ENCODE data around the gene MYL6. TPM values are rescaled to one million over a fixed set of nuclear protein-coding genes. Genes with fewer than 3 reads are reported as not detected.

MYL6 gene
- total and polyA plus RNA-seq, 8 donors, result 1,132 to 4,672 (median 3,368) TPM

- H3K4me3 ChIP-seq, result no peak overlapping the region
- no peaks in the 10 kb centered on the region for H3K27me3 ChIP-seq
- H3K9me3 ChIP-seq, result no peaks in the 10 kb centered on the region
- 46 to 61% (median 49%) methylated on average over 2 of the region's 2 CpGs for WGBS, 5 donors
- peak overlapping the region in 1 of 5 donors; percentile 93 for H3K27ac ChIP-seq
- peaks cover 14 to 34% (median 22%) of the 10 kb centered on the region in 4 donors for H3K4me1 ChIP-seq
- H3K36me3 ChIP-seq, result peaks cover 42 to 50% (median 49%) of the 10 kb centered on the region in 4 donors
- intact Hi-C loops (cut with DNase I; ENCODE audit: low total_unique reads), result loop anchor here (5.0 kb wide), 1 partner anchor 55 kb away; no protein-coding TSS in a partner anchor
- no peak for DNase-seq
- TF ChIP-seq EP300 (IDR thresholded peaks at IDR 0.05), result no peak
- TF ChIP-seq POLR2A (IDR thresholded peaks at IDR 0.05), result no peak
- TF ChIP-seq POLR2AphosphoS5 (IDR thresholded peaks at IDR 0.05), result no peak
- TF ChIP-seq CTCF (IDR thresholded peaks at IDR 0.05), result no peak
These were observed 28.8 kb downstream of the MYL6 start for GRCh38 chr12:56186957-56187356.

GRCh38 chr12:56188131-56188777 is 30.1 kb downstream of the MYL6 start:
- Histone ChIP-seq H3K27ac (peak overlapping the region; percentile 93 to 98 (median 95)), H3K4me3 (peak overlapping the region; percentile 85 to 98 (median 90)), H3K4me1 (peaks cover 14 to 34% (median 22%) of the 10 kb centered on the region in 4 donors), H3K36me3 (peaks cover 30 to 37% (median 36%) of the 10 kb centered on the region in 4 donors), H3K9me3 (no peaks in the 10 kb centered on the region), H3K27me3 (no peaks in the 10 kb centered on the region)
- TF ChIP-seq CTCF (IDR thresholded peaks at IDR 0.05) (no peak), POLR2AphosphoS5 (IDR thresholded peaks at IDR 0.05) (no peak), POLR2A (IDR thresholded peaks at IDR 0.05) (no peak), EP300 (IDR thresholded peaks at IDR 0.05) (no peak)
- intact Hi-C loops (cut with DNase I; ENCODE audit: low total_unique reads), result loop anchor here (5.0 kb wide), 1 partner anchor 56 kb away; no protein-coding TSS in a partner anchor
- WGBS, 5 donors, result 6 to 10% (median 8%) methylated on average over 10 of the region's 10 CpGs
- DNase-seq, result peak in 1 of 2 donors; percentile 36

- no peak for TF ChIP-seq POLR2AphosphoS5 (IDR thresholded peaks at IDR 0.05)
- TF ChIP-seq EP300 (IDR thresholded peaks at IDR 0.05), result no peak
- no peak for TF ChIP-seq POLR2A (IDR thresholded peaks at IDR 0.05)
- TF ChIP-seq CTCF (IDR thresholded peaks at IDR 0.05), result no peak
- WGBS, 5 donors, result 0 to 1% (median 0%) methylated on average over 14 to 17 of the region's 17 CpGs
- peaks cover 14 to 34% (median 22%) of the 10 kb centered on the region in 4 donors for H3K4me1 ChIP-seq
- H3K9me3 ChIP-seq, result no peaks in the 10 kb centered on the region
- H3K27ac ChIP-seq, result peak overlapping the region; percentile 93 to 98 (median 95)
- intact Hi-C loops (cut with DNase I; ENCODE audit: low total_unique reads), result loop anchor here (5.0 kb wide), 1 partner anchor 56 kb away; no protein-coding TSS in a partner anchor
- H3K4me3 ChIP-seq, result peak overlapping the region; percentile 85 to 98 (median 90)
- no peaks in the 10 kb centered on the region for H3K27me3 ChIP-seq
- DNase-seq, result no peak
- H3K36me3 ChIP-seq, result peaks cover 25 to 32% (median 31%) of the 10 kb centered on the region in 4 donors
These were observed 30.6 kb downstream of the MYL6 start for GRCh38 chr12:56188778-56189098.

GRCh38 chr12:56189099-56189917 is 31.1 kb downstream of the MYL6 start, which contains the start of gene SMARCC2:
Gene SMARCC2 (minus strand): TSS chr12:56189483. CDS start chr12:56189461, 22 bp downstream.
- intact Hi-C loops (cut with DNase I; ENCODE audit: low total_unique reads), result loop anchor here (5.0 kb wide), 1 partner anchor 57 kb away; no protein-coding TSS in a partner anchor
- Histone ChIP-seq H3K9me3 (no peaks in the 10 kb centered on the region), H3K4me1 (peaks cover 14 to 34% (median 22%) of the 10 kb centered on the region in 4 donors), H3K4me3 (peak within 1 kb of the TSS; percentile 85 to 98 (median 90)), H3K27me3 (no peaks in the 10 kb centered on the region), H3K27ac (peak within 1 kb of the TSS; percentile 93 to 98 (median 95)), H3K36me3 (peaks cover 20 to 26% (median 26%) of the 10 kb centered on the region in 4 donors)
- no peak for TF ChIP-seq EP300 (IDR thresholded peaks at IDR 0.05)
- no peak for TF ChIP-seq POLR2A (IDR thresholded peaks at IDR 0.05)
- TF ChIP-seq POLR2AphosphoS5 (IDR thresholded peaks at IDR 0.05), result peak in 2 of 3 donors; percentile 48 to 52
- TF ChIP-seq CTCF (IDR thresholded peaks at IDR 0.05), result peak in 5 of 7 experiments; percentile 27 to 82 (median 64)
- DNase-seq, result peak; percentile 92 to 95
- 1% methylated on average over 15 to 88 of the region's 93 CpGs for WGBS, 5 donors

Measured in stomach (tissue), 9 donors.